GM19372 (cell line): ENCODE measurements around the gene DDA1.
"Not testable (repeated sequence)": the region's sequence is repeated elsewhere in the genome, so short reads cannot be mapped to it uniquely, and the experiment has no call there.

Experiments
- ATAC-seq: cut with Tn5 transposase; IDR thresholded peaks from one replicate; pipeline ENCODE4 v1.9.1; 2021; ENCODE audit warnings: mild to moderate bottlenecking, low read depth, moderate library complexity; ENCODE audit not compliant: unreplicated experiment

Gene DDA1

DNA sequence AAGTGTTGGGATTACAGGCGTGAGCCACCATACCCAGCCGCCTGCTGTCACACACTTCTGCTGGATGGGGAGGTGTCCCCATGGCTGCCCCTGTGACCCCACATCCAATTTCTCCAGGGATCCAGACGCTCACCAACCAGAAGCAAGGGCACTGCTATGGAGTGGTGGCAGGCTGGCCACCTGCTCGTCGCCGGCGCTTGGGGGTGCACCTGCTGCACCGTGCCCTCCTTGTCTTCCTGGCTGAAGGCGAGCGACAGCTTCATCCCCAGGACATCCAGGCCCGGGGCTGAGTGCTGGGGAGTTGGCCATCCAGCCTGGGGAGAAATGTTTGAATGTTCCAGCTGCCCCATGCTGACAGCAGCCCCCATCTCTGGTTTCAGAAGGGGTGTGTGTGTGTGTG, 23.1 kb upstream of the DDA1 start:
- ATAC-seq = no peak

- ATAC-seq = no peak
Observed at GRCh38 chr19:17286752-17287151, 22.6 kb upstream of the DDA1 start.

- ATAC-seq = no peak
Observed at GRCh38 chr19:17289489-17289888, 19.9 kb upstream of the DDA1 start.

DNA sequence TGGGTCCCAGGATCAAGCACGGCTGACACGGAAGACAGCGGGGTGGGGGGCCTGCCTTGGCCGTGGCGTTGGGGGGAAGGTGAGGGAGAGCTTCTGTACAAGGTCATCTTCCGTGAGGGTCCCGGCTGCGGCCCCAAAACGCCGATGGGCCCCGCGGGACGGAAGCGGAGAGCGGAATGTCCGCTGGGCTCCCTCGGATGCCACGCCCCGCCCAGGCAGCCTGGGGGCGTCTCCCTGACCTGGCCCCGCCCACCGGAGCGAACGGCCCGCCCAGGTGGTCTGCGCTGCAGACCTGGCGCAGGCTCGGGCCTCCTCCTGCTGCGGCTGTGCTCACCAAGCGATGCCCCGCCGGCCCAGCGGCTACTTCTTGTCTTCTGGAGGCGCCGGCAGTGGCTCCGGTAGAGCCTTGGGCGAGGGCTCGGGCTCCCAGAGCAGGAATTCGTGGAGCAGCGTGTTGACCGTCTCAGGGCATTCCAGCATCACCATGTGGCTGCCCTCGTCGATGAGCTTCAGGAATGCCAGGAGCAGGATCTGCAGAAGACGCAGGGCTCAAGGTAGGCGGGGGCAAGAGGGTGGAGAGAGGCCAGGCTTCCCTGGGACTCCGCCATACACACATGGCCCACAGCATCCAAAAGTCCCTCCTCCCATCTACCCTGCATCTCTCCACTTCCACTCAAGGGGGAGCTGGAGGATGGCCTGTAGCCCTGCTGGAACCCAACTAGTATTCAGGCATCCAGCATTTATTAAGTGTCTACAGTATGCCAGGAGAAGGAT, 16.9 kb upstream of the DDA1 start:
- ATAC-seq = peak; percentile 74

- ATAC-seq = no peak
Observed at GRCh38 chr19:17293605-17294004, 15.8 kb upstream of the DDA1 start.

- ATAC-seq = no peak
Observed at GRCh38 chr19:17294051-17294891, 15.1 kb upstream of the DDA1 start.

- ATAC-seq = not testable (repeated sequence)
Observed at GRCh38 chr19:17295551-17295950, 13.8 kb upstream of the DDA1 start.

GRCh38 chr19:17296273-17296672, 13.1 kb upstream of the DDA1 start:
- ATAC-seq = no peak

DNA sequence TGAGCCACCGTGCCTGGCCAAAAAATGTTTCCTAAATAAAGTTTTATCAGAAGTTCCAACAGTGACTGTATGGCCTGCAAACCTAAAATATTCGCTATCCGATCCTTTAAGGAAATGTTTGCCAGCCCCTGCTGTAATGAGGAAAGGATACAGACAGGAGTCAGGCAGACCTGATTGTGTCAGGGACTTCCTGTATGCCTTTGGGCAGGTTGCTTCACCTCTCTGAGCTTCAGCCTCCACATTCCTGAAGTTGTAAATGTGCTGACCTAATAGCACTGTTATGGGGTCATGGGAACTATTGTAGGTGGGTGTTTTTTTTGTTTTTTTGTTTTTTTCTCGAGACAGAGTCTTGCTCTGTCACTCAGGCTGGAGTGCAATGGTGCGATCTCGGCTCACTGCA, 12.4 kb upstream of the DDA1 start:
- no peak for ATAC-seq

- ATAC-seq = no peak
Observed at GRCh38 chr19:17300992-17301619, 8.3 kb upstream of the DDA1 start.

GRCh38 chr19:17302391-17303166, 6.8 kb upstream of the DDA1 start:
- no peak for ATAC-seq

DNA sequence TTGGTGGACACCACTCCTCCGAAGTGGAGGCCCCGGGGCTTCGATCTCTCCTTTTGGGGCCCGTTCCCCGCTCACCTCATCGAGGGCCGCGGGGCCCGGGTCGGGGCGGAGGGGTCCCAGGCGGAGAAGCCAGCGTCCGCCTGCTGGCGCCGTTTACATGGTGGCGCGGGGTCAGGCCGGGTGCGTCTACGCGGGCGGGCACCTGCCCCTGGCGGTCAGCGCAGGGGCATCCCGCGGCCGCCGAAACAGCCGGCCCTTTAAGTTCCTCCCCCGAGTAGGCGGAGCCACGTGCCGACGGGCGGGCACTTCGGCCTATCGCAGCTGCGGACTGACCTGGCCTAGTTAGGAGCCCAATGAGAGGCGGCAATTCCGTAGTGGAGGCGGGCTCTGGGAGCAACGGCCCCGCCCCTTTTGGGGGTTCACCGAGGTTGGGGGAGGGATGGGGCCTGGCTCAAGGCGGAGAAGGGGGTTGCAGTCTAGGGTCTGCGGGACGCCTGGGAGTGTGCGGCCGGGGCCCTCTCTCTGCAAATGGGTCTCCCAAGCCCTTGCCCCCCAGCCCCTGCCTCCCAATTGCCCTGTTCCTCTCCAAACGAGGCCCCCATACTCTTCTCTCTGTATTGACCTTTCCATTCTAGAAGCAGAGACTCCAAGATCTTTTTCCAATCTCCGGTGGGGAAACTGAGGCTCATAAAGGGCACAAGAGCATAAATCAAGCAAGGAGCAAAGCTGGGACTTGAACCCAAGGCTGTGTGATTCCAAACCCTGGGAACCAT, 6.0 kb upstream of the DDA1 start, which contains the start of gene ABHD8:
Gene ABHD8, minus strand, starts transcription at position 259 of the 773 bp plus-strand sequence. CDS start 1,809 bp downstream, outside the sequence.
- peak; percentile 54 for ATAC-seq

DNA sequence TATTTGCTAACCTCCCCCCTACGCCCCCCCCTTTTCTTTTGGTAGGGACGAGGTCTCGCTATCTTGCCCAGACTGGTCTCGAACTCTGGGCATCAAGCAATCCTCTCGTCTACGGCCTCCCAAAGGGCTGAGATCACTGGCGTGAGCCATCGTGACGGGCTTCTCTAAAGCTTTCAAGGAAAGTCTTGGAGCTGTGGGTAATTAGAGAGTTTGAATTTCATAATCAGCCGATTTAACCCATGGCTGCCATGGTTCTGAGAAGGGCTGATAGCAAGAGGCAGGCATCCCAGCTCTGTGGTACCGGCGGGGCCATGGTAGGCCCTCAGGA, 5.5 kb upstream of the DDA1 start:
- ATAC-seq = no peak

DNA sequence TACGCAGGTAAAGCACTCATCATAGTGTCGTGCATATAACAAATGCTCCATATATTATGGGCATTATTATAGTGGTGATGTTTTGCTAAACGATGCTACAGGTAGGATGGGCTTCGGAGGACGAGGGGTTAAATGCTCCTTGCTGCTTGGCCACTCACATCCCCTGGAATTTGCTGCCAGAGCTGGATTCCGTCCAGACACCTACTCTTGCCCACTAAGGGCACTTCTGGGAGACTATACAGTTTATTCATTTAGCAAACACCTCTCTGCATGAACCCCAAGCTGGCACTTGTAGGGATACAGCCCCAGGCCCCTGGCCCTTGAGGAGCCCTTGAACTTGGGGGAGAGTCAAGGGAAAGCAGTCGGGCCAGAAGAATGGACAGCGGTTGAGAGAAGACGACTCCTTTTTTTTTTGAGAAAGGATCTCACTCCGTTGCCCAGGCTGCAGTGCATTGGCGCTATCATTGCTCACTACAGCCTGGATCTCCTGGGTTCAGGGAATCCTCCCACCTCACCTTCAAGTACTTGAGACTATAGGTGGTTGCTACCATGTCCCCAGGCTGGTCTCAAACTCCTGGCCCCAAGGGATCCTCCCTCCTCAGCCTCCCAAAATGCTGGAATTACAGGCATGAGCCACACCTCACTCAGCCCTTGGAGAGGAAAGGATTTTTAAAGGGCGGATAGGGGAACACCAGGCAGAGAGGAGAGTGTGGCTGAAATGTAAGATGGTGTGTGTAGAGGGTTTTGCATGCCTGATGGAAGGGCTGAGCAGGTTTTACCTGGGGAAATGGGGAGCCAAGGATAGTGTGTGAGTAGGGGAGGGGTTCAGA, 4.8 kb upstream of the DDA1 start:
- no peak for ATAC-seq

DNA sequence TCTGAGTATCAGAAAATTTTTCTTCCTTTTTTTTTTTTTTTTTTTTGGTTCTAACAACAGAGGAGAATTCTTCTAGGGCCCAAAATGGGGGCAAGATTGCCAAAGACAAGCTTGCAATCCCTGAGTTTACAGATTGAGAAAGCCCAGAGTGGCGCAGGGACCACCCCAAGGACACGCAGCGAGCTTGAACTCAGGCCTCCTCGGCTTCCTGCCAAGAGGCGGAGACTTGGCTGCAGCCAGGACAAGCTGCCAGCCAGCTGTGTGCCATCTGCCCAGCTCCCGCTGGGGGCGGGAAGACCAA, 4.2 kb upstream of the DDA1 start:
- ATAC-seq = no peak

- ATAC-seq = peak; percentile 51
Observed at GRCh38 chr19:17305517-17306284, 3.7 kb upstream of the DDA1 start, which contains the start of gene MRPL34. Gene MRPL34 (plus strand): TSS chr19:17305872. CDS start chr19:17305893, 21 bp downstream.

- ATAC-seq = no peak
Observed at GRCh38 chr19:17306285-17306714, 3.1 kb upstream of the DDA1 start.

- no peak for ATAC-seq
Observed at GRCh38 chr19:17307876-17308377, 1.4 kb upstream of the DDA1 start.
